Adrenal gland (tissue), 5 donors: ENCODE measurements around the gene SF3B3.

ENCODE experiments used
- CTCF ChIP-seq, 6 experiments: fragments of 450-650 bp in 4 of 6; fragments of 200-600 bp in 2 of 6; sonication (generic) in 1 of 6; IDR thresholded peaks; 1 replicate in 5 of 6; 2 replicates in 1 of 6; pipeline versions ENCODE4 v1.5.1 to v1.8.0; 2016 to 2021; ENCODE audit warnings: antibody characterized with exemption in 6 of 6, mild to moderate bottlenecking in 2 of 6, moderate library complexity in 1 of 6
- POLR2A ChIP-seq, 2 donors: fragments of 450-650 bp; IDR thresholded peaks; one replicate each; pipeline ENCODE4 v1.6.1; 2017; ENCODE audit warnings: antibody characterized with exemption in 2 of 2, mild to moderate bottlenecking in 2 of 2, moderate library complexity in 1 of 2
- donor health status: DM: no; HTN: no; CAD: no.

GRCh38 chr16:70478912-70479341 lies 44.7 kb upstream of the SF3B3 start:
- TF ChIP-seq POLR2A (IDR thresholded peaks at IDR 0.05): no peak
- no peak for TF ChIP-seq CTCF (IDR thresholded peaks at IDR 0.05)
